ENCODE measurements around the gene CCNT2.
"Not testable (repeated sequence)": the region's sequence is repeated elsewhere in the genome, so short reads cannot be mapped to it uniquely, and the experiment has no call there.

Gene CCNT2

GRCh38 chr2:134884435-134884834 is 34.2 kb upstream of the CCNT2 start:
- no peak for DNase-seq (ENCODE audit: low read depth)
- H3K4me3 ChIP-seq (ENCODE audit: low read length), result no peak overlapping the region
- TF ChIP-seq, protein P1, sequence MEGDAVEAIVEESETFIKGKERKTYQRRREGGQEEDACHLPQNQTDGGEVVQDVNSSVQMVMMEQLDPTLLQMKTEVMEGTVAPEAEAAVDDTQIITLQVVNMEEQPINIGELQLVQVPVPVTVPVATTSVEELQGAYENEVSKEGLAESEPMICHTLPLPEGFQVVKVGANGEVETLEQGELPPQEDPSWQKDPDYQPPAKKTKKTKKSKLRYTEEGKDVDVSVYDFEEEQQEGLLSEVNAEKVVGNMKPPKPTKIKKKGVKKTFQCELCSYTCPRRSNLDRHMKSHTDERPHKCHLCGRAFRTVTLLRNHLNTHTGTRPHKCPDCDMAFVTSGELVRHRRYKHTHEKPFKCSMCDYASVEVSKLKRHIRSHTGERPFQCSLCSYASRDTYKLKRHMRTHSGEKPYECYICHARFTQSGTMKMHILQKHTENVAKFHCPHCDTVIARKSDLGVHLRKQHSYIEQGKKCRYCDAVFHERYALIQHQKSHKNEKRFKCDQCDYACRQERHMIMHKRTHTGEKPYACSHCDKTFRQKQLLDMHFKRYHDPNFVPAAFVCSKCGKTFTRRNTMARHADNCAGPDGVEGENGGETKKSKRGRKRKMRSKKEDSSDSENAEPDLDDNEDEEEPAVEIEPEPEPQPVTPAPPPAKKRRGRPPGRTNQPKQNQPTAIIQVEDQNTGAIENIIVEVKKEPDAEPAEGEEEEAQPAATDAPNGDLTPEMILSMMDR (conservative IDR thresholded peaks at IDR 0.05; ENCODE audit: low read length), result no peak

GRCh38 chr2:134892282-134893035 is 26.2 kb upstream of the CCNT2 start:
- no peak for DNase-seq (ENCODE audit: low read depth)
- no peak overlapping the region for H3K4me3 ChIP-seq (ENCODE audit: low read length)
- TF ChIP-seq, protein P1 (conservative IDR thresholded peaks at IDR 0.05; ENCODE audit: low read length), result no peak

DNA sequence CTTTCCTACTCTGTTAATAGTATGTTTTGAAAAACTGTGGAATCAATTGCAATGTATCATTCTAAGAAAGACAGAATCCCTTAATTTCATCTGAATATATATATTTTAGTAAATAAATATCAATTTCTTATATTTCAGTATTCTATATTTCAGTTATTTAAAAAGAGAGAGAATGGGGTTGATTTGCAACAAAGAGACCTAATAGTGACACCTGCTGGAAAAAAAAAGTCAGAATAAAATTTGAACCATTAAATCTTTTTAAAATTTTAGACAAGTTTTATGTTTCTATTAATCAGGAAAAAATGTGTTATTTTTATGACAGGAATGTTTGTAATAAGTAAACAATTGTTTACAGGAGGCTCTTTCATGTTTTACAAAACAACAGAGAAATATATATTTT is 20.7 kb upstream of the CCNT2 start:
- TF ChIP-seq, protein P1 (conservative IDR thresholded peaks at IDR 0.05; ENCODE audit: low read length), result peak; percentile 43
- H3K4me3 ChIP-seq (ENCODE audit: low read length), result no peak overlapping the region
- DNase-seq (ENCODE audit: low read depth), result peak; percentile 7

GRCh38 chr2:134899204-134899603 is 19.4 kb upstream of the CCNT2 start:
- no peak for DNase-seq (ENCODE audit: low read depth)
- no peak overlapping the region for H3K4me3 ChIP-seq (ENCODE audit: low read length)
- TF ChIP-seq, protein P1 (conservative IDR thresholded peaks at IDR 0.05; ENCODE audit: low read length), result no peak

- peak; percentile 34 for DNase-seq (ENCODE audit: low read depth)
- TF ChIP-seq, protein P1 (conservative IDR thresholded peaks at IDR 0.05; ENCODE audit: low read length), result no peak
- no peak overlapping the region for H3K4me3 ChIP-seq (ENCODE audit: low read length)
Measured at GRCh38 chr2:134900151-134900550, 18.5 kb upstream of the CCNT2 start.

DNA sequence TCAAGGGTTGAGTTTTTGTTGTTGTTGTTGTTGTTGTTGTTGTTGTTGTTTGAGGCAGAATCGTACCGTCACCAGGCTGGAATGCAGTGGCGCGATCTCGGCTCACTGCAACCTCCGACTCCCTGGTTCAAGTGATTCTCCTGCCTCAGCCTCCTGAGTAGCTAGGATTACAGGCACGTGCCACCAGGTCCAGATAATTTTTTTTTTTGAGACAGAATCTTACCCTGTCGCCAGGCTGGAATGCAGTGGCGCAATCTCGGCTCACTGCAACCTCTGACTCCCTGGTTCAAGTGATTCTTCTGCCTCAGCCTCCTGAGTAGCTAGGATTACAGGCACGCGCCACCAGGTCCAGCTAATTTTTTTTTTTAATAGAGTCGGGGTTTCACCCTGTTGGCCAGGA is 14.9 kb upstream of the CCNT2 start:
- not testable (repeated sequence) for DNase-seq (ENCODE audit: low read depth); H3K4me3 ChIP-seq (ENCODE audit: low read length)

- H3K4me3 ChIP-seq (ENCODE audit: low read length), result no peak overlapping the region
- TF ChIP-seq, protein P1 (conservative IDR thresholded peaks at IDR 0.05; ENCODE audit: low read length), result no peak
- no peak for DNase-seq (ENCODE audit: low read depth)
Measured at GRCh38 chr2:134905168-134905567, 13.5 kb upstream of the CCNT2 start.
